Memory B cell (primary cell): ENCODE data around the gene TCP1.
"Not testable (repeated sequence)": the region's sequence is repeated elsewhere in the genome, so short reads cannot be mapped to it uniquely, and the experiment has no call there.

ENCODE experiments used
- ATAC-seq: fragments of 150-1000 bp; cut with Tn5 transposase; 2 replicates; pipeline ENCODE4 v1.10.0; 2021; ENCODE audit warnings: low read depth, mild to moderate bottlenecking, moderate library complexity
- DNase-seq, 2 donors: peaks; one replicate each; pipeline ENCODE4 v3.0.0; 2022; ENCODE audit warnings: low spot score in 2 of 2
- H3K27ac Mint-ChIP-seq: one replicate; pipeline ENCODE4 v1.8.0; 2022; ENCODE audit warnings: mild to moderate bottlenecking, moderate library complexity, mixed read lengths
- H3K27me3 Mint-ChIP-seq: one replicate; pipeline ENCODE4 v1.8.0; 2022; ENCODE audit warnings: mixed read lengths
- H3K36me3 Mint-ChIP-seq: one replicate; pipeline ENCODE4 v1.8.0; 2022; ENCODE audit warnings: mild to moderate bottlenecking, mixed read lengths
- H3K4me1 Mint-ChIP-seq: one replicate; pipeline ENCODE4 v1.8.0; 2022; ENCODE audit warnings: mixed read lengths
- H3K4me3 Mint-ChIP-seq: one replicate; pipeline ENCODE4 v1.8.0; 2022; ENCODE audit warnings: mild to moderate bottlenecking, moderate library complexity, mixed read lengths
- H3K9me3 Mint-ChIP-seq: one replicate; pipeline ENCODE4 v1.8.0; 2022; ENCODE audit warnings: mixed read lengths

Gene TCP1

DNA sequence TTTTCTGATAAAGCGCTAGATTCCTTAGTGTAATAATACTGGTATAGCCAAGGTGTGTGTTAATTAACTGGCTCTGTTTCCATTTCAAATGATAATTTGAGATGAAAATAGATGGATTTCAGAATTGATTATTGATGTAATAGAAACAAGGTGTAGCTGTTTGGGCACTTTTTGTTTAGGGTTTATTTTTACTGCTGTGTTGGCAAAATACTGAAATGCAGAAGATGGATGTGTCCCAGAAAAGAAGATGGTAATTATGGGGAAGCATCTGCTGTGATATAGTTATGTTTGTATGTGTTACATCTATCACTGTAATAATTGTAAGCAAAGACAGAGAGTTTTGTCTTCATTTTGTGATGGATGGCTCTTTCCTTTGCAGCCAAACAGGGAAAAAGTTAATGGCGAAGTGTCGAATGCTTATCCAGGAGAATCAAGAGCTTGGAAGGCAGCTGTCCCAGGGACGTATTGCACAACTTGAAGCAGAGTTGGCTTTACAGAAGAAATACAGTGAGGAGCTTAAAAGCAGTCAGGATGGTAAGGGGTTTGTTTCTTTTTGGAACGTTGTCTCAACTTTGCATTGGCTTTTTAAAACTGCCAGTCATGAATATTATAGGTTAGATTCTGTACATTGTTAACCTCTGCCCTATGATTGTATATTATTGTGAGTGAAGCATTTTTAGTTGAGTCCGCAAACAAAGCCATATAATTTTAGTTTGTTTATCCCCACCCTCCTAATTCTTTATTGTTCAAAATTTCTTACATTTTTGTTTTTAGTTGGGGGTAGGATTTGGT, 36.1 kb downstream of the TCP1 start:
- Mint-ChIP-seq H3K36me3 (peaks cover 23% of the 10 kb centered on the region), H3K27ac (peak overlapping the region; percentile 24), H3K9me3 (no peaks in the 10 kb centered on the region), H3K4me3 (no peak overlapping the region), H3K4me1 (no peaks in the 10 kb centered on the region), H3K27me3 (no peaks in the 10 kb centered on the region)
- DNase-seq, result no peak
- ATAC-seq, result no peak

DNA sequence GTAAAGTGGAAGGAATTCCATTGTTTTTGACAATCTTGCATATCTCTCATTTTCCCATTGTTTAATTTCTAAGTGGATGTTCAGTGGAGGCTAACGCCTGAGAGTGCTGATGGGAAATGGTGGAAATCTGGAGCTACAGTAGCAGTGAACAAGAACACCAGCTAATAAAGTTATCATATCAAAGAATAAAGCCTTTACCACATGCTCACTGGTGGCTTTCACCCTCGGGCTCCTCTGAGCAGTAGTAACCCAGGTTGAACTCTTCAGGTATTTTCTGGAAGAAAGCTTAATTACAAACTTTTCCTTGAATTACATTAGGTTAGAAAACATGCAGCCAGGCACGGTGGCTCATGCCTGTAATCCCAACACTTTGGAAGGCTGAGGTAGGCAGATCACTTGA, 38.0 kb downstream of the TCP1 start:
- Mint-ChIP-seq H3K4me3 (no peak overlapping the region), H3K27me3 (no peaks in the 10 kb centered on the region), H3K4me1 (no peaks in the 10 kb centered on the region), H3K36me3 (peaks cover 21% of the 10 kb centered on the region), H3K27ac (no peak overlapping the region), H3K9me3 (no peaks in the 10 kb centered on the region)
- DNase-seq, result no peak
- no peak for ATAC-seq

DNA sequence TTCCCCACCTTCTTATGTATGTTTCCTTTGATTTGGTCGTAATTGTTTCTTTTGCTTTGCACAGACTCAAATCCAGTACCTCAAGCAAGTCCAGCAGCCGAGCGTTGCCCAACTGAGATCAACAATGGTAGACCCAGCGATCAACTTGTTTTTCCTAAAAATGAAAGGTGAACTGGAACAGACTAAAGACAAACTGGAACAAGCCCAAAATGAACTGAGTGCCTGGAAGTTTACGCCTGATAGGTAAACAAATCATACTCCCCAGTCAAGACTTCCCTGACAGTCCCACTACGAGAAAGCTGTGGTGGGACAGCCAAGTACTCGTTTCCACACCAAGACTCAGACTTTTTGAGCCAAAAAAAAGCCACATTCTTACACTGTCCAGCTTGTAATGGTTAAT, 41.3 kb downstream of the TCP1 start:
- H3K27me3 Mint-ChIP-seq, DNase-seq, H3K4me3 Mint-ChIP-seq, H3K9me3 Mint-ChIP-seq, ATAC-seq, H3K27ac Mint-ChIP-seq, H3K4me1 Mint-ChIP-seq: not testable (repeated sequence)
- peaks cover 32% of the 10 kb centered on the region for H3K36me3 Mint-ChIP-seq

DNA sequence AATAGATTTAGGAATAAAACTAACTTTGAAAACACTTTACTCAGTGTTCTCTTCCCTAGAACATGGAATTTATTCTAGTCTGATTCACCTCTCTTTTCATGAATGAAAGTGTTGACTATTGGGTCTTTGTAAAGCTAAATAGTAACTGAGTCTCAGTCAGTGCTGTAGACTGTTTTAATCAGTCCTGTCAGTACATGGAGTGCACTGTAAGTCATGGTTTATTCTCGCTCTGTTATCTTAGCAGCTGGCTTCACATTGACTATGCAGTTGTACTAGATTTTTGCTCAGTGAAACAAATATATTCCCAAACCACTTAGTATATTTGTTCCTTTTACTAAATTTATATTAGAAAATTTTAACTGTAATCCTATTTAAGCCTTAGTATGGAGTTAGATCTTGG, 42.6 kb downstream of the TCP1 start:
- Mint-ChIP-seq H3K27me3 (no peaks in the 10 kb centered on the region), H3K36me3 (peaks cover 30% of the 10 kb centered on the region), H3K4me3 (no peak overlapping the region), H3K9me3 (no peaks in the 10 kb centered on the region), H3K4me1 (peaks cover 7% of the 10 kb centered on the region), H3K27ac (no peak overlapping the region)
- no peak for DNase-seq
- ATAC-seq, result no peak

DNA sequence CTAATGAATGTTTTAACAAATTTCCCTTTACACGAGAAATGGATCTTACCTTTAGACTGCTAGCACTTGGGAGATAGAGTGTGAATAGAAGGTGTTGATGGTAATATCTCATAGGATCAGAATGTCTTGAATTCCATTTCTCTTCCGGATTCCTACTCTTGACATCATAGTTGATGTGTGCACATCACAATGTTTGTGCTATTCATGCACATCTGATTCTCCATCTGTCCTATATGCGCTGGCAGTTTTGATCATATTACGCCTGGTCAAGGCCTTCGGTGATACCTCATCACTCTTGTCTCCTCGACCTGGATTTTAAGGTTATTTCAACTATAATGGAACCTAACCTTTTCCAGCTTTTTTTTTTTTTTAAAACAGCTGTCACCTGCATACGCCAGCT, 44.3 kb downstream of the TCP1 start:
- peak overlapping the region; percentile 64 for H3K27ac Mint-ChIP-seq
- DNase-seq (no peak), ATAC-seq (no peak)
- no peaks in the 10 kb centered on the region for H3K9me3 Mint-ChIP-seq
- H3K4me3 Mint-ChIP-seq, result no peak overlapping the region
- peaks cover 7% of the 10 kb centered on the region for H3K4me1 Mint-ChIP-seq
- peaks cover 32% of the 10 kb centered on the region for H3K36me3 Mint-ChIP-seq
- H3K27me3 Mint-ChIP-seq, result no peaks in the 10 kb centered on the region

DNA sequence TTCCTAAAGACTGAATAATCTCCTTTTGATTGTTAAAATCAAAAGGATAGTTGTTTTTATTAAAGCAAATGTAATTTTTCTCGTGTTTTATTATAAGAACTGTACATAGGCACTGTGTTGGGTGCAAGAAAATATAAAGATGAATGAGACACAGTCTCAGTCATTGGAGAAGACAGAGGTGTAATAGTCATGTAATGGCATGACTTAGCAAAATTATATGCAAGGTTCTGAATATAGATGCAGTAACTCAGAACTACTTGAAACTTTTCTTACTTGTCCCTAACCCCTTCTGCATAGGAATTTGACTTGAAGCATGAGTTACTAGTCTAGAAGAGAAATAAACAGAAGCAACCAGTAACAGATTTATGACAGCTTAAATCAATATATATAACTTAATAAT, 47.2 kb downstream of the TCP1 start:
- no peak for ATAC-seq
- no peaks in the 10 kb centered on the region for H3K9me3 Mint-ChIP-seq
- no peak for DNase-seq
- H3K27me3 Mint-ChIP-seq, result no peaks in the 10 kb centered on the region
- H3K4me3 Mint-ChIP-seq, result no peak overlapping the region
- peaks cover 13% of the 10 kb centered on the region for H3K4me1 Mint-ChIP-seq
- H3K27ac Mint-ChIP-seq, result no peak overlapping the region
- H3K36me3 Mint-ChIP-seq, result peaks cover 27% of the 10 kb centered on the region

DNA sequence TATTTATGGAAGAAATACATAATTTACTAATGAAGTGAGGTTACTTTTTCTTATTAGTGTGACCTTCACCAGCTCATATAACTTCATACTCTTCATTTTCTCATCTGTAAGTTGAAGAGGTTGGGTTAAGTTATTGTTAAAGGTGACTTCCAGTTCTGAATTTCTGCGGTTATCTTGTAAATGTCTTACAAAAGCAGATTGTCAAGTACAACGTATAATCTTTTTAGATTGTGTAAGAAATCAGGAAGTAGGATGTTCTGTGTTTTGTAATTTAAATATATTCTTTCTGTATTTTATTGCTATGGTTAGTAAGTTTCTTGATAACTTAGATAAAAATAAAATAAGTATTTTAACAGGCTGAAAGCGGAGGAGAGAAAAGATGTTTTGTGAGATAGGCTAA, 50.1 kb downstream of the TCP1 start:
- DNase-seq, result no peak
- Mint-ChIP-seq H3K27me3 (no peaks in the 10 kb centered on the region), H3K36me3 (peaks cover 10% of the 10 kb centered on the region), H3K9me3 (no peaks in the 10 kb centered on the region), H3K27ac (no peak overlapping the region), H3K4me1 (peaks cover 10% of the 10 kb centered on the region), H3K4me3 (no peak overlapping the region)
- ATAC-seq, result no peak

DNA sequence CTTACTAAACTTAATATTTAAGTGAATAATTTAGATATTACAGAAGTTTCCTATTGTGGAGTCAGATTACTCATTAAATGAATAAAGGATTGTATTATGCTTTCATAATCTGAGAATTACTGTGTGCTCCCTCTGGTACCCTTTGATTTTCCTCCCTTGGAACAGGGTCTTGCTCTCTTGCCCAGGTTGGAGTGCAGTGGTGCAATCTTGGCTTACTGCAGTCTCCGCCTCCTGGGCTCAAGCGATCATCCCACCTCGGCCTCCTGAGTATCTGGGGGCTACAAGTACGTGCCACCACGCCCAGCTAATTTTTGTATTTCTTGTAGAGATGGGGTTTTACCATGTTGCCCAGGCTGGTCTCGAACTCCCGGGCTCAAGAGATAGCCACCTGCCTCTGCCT, 52.5 kb downstream of the TCP1 start:
- ATAC-seq (no peak), DNase-seq (no peak)
- no peak overlapping the region for H3K4me3 Mint-ChIP-seq
- H3K27ac Mint-ChIP-seq, result no peak overlapping the region
- peaks cover 16% of the 10 kb centered on the region for H3K4me1 Mint-ChIP-seq
- H3K36me3 Mint-ChIP-seq, result peaks cover 8% of the 10 kb centered on the region
- H3K27me3 Mint-ChIP-seq, result no peaks in the 10 kb centered on the region
- H3K9me3 Mint-ChIP-seq, result no peaks in the 10 kb centered on the region

DNA sequence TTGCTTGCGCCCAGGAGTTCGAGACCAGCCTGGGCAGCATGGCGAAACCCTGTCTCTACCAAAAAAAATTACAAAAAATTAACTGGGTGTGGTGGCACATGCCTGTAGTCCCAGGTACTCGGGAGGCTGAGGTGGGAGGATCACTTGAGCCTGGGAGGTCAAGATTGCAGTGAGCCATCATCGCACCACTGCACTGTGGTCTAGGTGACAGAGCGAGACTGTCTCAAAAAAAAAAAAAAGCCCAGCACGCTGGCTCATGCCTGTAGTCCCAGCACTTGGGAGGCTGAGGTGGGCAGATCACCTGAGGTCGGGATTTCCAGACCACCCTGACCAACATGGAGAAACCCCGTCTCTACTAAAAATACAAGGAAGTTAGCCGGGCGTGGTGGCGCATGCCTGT, 56.0 kb downstream of the TCP1 start:
- DNase-seq, H3K36me3 Mint-ChIP-seq, H3K27me3 Mint-ChIP-seq, H3K9me3 Mint-ChIP-seq, ATAC-seq, H3K4me3 Mint-ChIP-seq, H3K27ac Mint-ChIP-seq: not testable (repeated sequence)
- H3K4me1 Mint-ChIP-seq, result peaks cover 26% of the 10 kb centered on the region

DNA sequence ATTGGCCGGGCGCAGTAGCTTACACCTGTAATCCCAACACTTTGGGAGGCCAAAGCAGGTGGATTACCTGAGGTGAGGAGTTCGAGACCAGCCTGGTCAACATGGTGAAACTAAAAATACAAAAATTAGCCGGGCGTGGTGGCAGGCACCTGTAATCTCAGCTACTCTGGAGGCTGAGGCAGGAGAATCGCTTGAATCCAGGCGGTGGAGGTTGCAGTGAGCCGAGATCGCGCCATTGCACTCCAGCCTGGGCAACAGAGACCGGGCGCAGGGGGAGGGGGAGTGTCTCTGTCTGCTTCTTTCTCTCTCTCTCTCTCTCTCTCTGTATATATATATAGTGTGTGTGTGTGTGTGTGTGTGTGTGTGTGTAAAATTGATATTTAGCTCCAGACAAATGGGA, 56.9 kb downstream of the TCP1 start:
- not testable (repeated sequence) for H3K36me3 Mint-ChIP-seq, H3K9me3 Mint-ChIP-seq, ATAC-seq, H3K4me3 Mint-ChIP-seq, DNase-seq, H3K27me3 Mint-ChIP-seq
- Mint-ChIP-seq H3K4me1 (peaks cover 20% of the 10 kb centered on the region), H3K27ac (peak overlapping the region; percentile 29)

DNA sequence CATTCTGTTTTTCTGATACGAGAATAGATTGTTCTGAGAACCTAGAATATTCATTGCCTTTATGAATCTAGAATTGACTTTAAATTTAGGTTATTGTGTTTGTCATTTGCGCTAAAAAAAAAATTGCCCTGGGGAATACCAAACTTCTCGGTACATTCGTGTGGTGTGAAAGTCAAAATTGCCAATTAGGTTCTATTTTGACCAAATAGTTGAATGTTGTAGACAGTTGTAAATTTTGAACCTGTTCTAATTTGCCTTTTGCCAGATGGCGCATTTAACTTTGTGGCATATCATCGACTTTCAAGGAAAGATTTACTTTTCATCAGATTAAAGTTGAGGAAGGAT, 59.1 kb downstream of the TCP1 start:
- H3K27ac Mint-ChIP-seq, result peak overlapping the region; percentile 81
- no peak for DNase-seq
- no peak for ATAC-seq
- H3K27me3 Mint-ChIP-seq, result no peaks in the 10 kb centered on the region
- peaks cover 25% of the 10 kb centered on the region for H3K4me1 Mint-ChIP-seq
- peak overlapping the region; percentile 14 for H3K4me3 Mint-ChIP-seq
- H3K36me3 Mint-ChIP-seq, result peaks cover 2% of the 10 kb centered on the region
- no peaks in the 10 kb centered on the region for H3K9me3 Mint-ChIP-seq

DNA sequence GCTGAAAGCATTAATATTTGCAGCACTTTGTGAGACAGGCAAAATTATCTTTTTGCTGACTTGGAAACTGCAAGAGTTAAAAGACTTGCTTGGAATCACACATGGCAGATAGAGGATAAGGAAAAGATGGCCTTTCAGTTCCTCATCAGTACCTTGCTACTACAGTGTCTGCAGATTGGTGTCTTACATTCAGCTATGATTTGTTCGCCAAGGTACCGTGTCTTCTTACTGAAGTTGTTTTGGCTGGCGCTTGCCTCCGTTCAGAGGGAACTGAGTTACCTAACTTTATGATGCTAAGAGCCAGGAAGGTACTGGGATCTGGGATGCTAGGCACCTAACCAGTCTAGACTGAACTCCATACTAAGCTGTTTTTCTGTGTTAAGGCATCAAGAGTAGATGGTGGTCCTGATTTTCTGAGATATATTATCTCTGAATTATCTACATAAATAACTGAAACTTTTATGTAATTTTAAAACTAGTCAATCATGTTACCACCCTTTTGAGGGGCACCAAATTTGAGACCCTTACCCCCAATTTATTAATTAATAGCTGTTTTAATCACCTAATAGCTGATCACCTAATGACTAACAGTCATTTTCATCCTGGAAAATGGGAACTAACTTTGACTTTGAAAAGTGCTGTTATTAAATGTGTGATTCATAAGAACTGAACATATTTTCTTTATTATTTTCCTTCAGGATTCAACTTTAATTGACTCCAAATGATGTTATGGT, 59.6 kb downstream of the TCP1 start:
- ATAC-seq (no peak), DNase-seq (peak in 1 of 2 donors; percentile 16)
- H3K4me3 Mint-ChIP-seq, result peak overlapping the region; percentile 83
- peaks cover 2% of the 10 kb centered on the region for H3K36me3 Mint-ChIP-seq
- peak overlapping the region; percentile 81 for H3K27ac Mint-ChIP-seq
- H3K9me3 Mint-ChIP-seq, result no peaks in the 10 kb centered on the region
- H3K4me1 Mint-ChIP-seq, result peaks cover 25% of the 10 kb centered on the region
- H3K27me3 Mint-ChIP-seq, result no peaks in the 10 kb centered on the region

DNA sequence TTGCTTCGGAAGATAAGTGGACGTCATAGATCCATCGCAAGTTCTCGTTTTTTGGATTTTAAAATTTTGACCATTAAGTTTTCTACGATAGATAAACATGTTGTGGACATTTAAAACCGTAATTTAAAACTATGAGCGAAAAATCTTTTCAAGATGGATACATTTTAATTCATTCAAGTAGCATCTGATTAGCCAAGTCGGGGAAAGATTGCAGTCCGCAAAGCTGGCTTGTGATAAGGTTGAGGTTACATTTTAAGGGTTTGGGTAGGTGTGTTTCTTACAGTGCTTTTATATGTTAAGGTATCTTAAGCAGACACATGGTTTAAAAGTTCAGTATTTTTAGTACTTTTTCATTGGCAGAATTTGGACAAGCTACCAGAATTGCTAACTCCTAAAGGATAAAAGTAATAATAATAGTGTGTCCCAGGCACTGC, 60.9 kb downstream of the TCP1 start:
- peak overlapping the region; percentile 83 for H3K4me3 Mint-ChIP-seq
- H3K36me3 Mint-ChIP-seq, result no peaks in the 10 kb centered on the region
- no peak for DNase-seq
- no peaks in the 10 kb centered on the region for H3K9me3 Mint-ChIP-seq
- H3K4me1 Mint-ChIP-seq, result peaks cover 25% of the 10 kb centered on the region
- H3K27me3 Mint-ChIP-seq, result no peaks in the 10 kb centered on the region
- H3K27ac Mint-ChIP-seq, result peak overlapping the region; percentile 98
- ATAC-seq, result no peak
